ENCODE results near the gene PDHB.

GRCh38 chr3:58404396-58404795 lies 29.2 kb downstream of the PDHB start:
- no peak for TF ChIP-seq EZH2 (IDR thresholded peaks at IDR 0.05; ENCODE audit: insufficient read depth, poor library complexity, severe bottlenecking)
- no peak for TF ChIP-seq EZH2phosphoT487 (IDR thresholded peaks at IDR 0.05; ENCODE audit: insufficient read depth, low read depth)

Measured in GM23248 (cell line).